OCI-LY1 (cell line): ENCODE data around the gene ARID5A.

Experiments used
- H2AFZ ChIP-seq: fragments of 200-600 bp; sonication (generic), shearing (Covaris generic); 2 replicates; pipeline ENCODE4 v1.6.0; 2014; ENCODE audit warnings: antibody characterized with exemption, mild to moderate bottlenecking, low read length
- H3F3A ChIP-seq: fragments of 200-600 bp; sonication (generic), shearing (Covaris generic); 2 replicates; pipeline ENCODE4 v1.6.0; 2014; ENCODE audit warnings: mild to moderate bottlenecking, antibody characterized with exemption, low read length, moderate library complexity; ENCODE audit not compliant: insufficient read depth
- H3K27ac ChIP-seq: fragments of 200-600 bp; sonication (generic); 2 replicates; pipeline ENCODE4 v1.5.1; 2014; ENCODE audit warnings: low read length, mixed run types, mild to moderate bottlenecking, low read depth; ENCODE audit not compliant: poor library complexity, severe bottlenecking
- H3K27me3 ChIP-seq: fragments of 200-600 bp; sonication (generic); 2 replicates; pipeline ENCODE4 v1.6.0; 2014; ENCODE audit warnings: antibody characterized with exemption, mild to moderate bottlenecking, low read length, moderate library complexity; ENCODE audit not compliant: insufficient read depth
- H3K36me3 ChIP-seq: fragments of 200-600 bp; sonication (generic); 2 replicates; pipeline ENCODE4 v1.6.1; 2014; ENCODE audit warnings: mild to moderate bottlenecking, antibody characterized with exemption, low read length, moderate library complexity, mixed read lengths; ENCODE audit not compliant: insufficient read depth
- H3K4me1 ChIP-seq: fragments of 200-600 bp; sonication (generic); 2 replicates; pipeline ENCODE4 v1.5.1; 2014; ENCODE audit warnings: mild to moderate bottlenecking, low read length, moderate library complexity; ENCODE audit not compliant: insufficient read depth, severe bottlenecking
- H3K4me2 ChIP-seq: fragments of 200-600 bp; sonication (generic), shearing (Covaris generic); 2 replicates; pipeline ENCODE4 v1.6.1; 2014; ENCODE audit warnings: low read length
- H3K4me3 ChIP-seq: fragments of 200-600 bp; sonication (generic); 2 replicates; pipeline ENCODE4 v1.5.1; 2014; ENCODE audit warnings: low read length, low read depth, mild to moderate bottlenecking, mixed read lengths; ENCODE audit not compliant: poor library complexity, severe bottlenecking
- H3K79me2 ChIP-seq: fragments of 200-600 bp; shearing (Covaris generic); 2 replicates; pipeline ENCODE4 v1.6.1; 2016; ENCODE audit warnings: mixed run types, low read length, mixed read lengths; ENCODE audit not compliant: insufficient read depth
- H3K9ac ChIP-seq: fragments of 200-600 bp; sonication (generic), shearing (Covaris generic); 2 replicates; pipeline ENCODE4 v1.6.1; 2014; ENCODE audit warnings: mild to moderate bottlenecking, low read length, mixed read lengths
- H3K9me2 ChIP-seq: fragments of 200-600 bp; sonication (generic), shearing (Covaris generic); 2 replicates; pipeline ENCODE4 v1.6.1; 2014; ENCODE audit warnings: low read depth, mild to moderate bottlenecking, low read length, mixed read lengths
- H3K9me3 ChIP-seq: fragments of 200-600 bp; shearing (Covaris generic); 2 replicates; pipeline ENCODE4 v1.6.1; 2014; ENCODE audit warnings: low read length, mixed read lengths
- H4K20me1 ChIP-seq: fragments of 200-600 bp; sonication (generic), shearing (Covaris generic); 2 replicates; pipeline ENCODE4 v1.6.0; 2016; ENCODE audit warnings: mild to moderate bottlenecking, low read length; ENCODE audit not compliant: insufficient read depth
- EZH2 ChIP-seq: fragments of 200-600 bp; sonication (generic), shearing (Covaris generic); IDR thresholded peaks from 2 replicates; pipeline ENCODE4 v1.8.0; 2017; ENCODE audit warnings: borderline replicate concordance, mixed run types, mild to moderate bottlenecking, antibody characterized with exemption, low read length, moderate library complexity, mixed read lengths
- TF ChIP-seq, protein P1 (sequence below): fragments of 200-600 bp; sonication (generic), shearing (Covaris generic); IDR thresholded peaks from 2 replicates; pipeline ENCODE4 v1.5.1; 2017; ENCODE audit warnings: mild to moderate bottlenecking, antibody characterized with exemption, low read length, moderate library complexity, mixed read lengths

The ARID5A gene

DNA sequence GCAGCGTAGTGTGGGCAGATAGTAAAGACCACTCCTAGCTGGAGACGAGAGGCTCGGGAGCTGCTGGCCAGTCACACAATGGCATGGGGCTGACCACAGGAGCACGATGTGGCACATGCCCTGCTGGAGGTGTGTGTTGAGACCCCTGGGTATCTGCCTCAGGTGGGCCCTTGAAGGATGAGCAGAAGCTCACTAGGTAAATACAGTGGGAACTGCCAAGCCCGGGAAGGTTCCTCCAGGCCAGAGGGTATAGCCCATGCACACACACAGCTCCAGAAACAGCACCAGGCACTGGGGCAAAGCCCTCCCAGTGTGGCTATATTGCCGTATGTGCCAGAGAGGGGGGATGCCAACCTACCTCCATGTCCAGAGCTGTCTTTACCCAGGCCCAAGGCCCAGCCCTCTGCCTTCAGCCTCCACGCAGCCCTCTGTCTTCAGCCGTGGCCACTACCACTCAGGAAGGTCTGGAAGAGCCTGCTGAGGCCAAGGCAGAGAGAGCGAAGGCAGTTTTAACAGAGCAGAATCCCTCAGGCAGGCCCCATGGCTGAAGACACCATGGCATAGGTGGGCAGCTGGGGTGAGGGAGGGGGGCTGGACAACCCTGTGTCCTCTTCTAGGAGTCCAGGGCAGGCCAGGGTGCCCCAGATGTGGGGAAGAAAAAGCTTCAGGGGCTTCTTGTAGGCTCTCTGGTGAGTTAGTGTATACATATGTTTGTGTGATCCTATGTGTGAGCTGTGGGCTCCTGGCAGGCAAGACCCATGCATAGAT lies 7.0 kb upstream of the ARID5A start:
- H3K4me2 ChIP-seq = no peak overlapping the region
- H3K27ac ChIP-seq = no peak overlapping the region
- TF ChIP-seq EZH2 = no peak
- H3K9me2 ChIP-seq = no peaks in the 10 kb centered on the region
- no peak overlapping the region for H2AFZ ChIP-seq
- H3K79me2 ChIP-seq = no peaks in the 10 kb centered on the region
- no peaks in the 10 kb centered on the region for H3F3A ChIP-seq
- H3K4me3 ChIP-seq = no peak overlapping the region
- no peaks in the 10 kb centered on the region for H3K9me3 ChIP-seq
- H3K9ac ChIP-seq = no peak overlapping the region
- H3K4me1 ChIP-seq = peaks cover 4% of the 10 kb centered on the region
- peaks cover 29% of the 10 kb centered on the region for H3K27me3 ChIP-seq
- H3K36me3 ChIP-seq = no peaks in the 10 kb centered on the region; the same call in 1 of the 2 replicates
- H4K20me1 ChIP-seq = no peaks in the 10 kb centered on the region

DNA sequence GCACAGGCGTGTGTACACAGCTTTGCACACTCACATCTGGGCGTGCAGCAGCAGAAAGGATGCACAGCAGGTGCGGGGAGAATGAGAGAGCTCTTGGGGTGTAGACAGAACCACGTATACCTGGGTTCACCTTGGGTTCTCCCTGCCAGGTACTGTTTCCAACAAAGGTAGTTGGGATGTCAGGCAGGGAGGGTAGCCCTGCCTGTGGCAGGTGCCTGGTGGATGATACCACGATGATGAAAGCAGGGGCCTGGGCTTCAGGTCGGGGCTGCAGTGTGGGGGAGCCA lies 6.5 kb upstream of the ARID5A start:
- TF ChIP-seq, protein P1, sequence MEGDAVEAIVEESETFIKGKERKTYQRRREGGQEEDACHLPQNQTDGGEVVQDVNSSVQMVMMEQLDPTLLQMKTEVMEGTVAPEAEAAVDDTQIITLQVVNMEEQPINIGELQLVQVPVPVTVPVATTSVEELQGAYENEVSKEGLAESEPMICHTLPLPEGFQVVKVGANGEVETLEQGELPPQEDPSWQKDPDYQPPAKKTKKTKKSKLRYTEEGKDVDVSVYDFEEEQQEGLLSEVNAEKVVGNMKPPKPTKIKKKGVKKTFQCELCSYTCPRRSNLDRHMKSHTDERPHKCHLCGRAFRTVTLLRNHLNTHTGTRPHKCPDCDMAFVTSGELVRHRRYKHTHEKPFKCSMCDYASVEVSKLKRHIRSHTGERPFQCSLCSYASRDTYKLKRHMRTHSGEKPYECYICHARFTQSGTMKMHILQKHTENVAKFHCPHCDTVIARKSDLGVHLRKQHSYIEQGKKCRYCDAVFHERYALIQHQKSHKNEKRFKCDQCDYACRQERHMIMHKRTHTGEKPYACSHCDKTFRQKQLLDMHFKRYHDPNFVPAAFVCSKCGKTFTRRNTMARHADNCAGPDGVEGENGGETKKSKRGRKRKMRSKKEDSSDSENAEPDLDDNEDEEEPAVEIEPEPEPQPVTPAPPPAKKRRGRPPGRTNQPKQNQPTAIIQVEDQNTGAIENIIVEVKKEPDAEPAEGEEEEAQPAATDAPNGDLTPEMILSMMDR = no peak
- TF ChIP-seq EZH2 = no peak
- Histone ChIP-seq H3K4me3 (no peak overlapping the region), H3K36me3 (no peaks in the 10 kb centered on the region; the same call in 1 of the 2 replicates), H3F3A (no peaks in the 10 kb centered on the region), H3K9ac (no peak overlapping the region), H3K79me2 (no peaks in the 10 kb centered on the region), H3K27ac (no peak overlapping the region), H2AFZ (no peak overlapping the region), H3K4me1 (peaks cover 4% of the 10 kb centered on the region), H3K4me2 (no peak overlapping the region), H4K20me1 (no peaks in the 10 kb centered on the region), H3K9me3 (no peaks in the 10 kb centered on the region), H3K9me2 (no peaks in the 10 kb centered on the region), H3K27me3 (peaks cover 24% of the 10 kb centered on the region)

DNA sequence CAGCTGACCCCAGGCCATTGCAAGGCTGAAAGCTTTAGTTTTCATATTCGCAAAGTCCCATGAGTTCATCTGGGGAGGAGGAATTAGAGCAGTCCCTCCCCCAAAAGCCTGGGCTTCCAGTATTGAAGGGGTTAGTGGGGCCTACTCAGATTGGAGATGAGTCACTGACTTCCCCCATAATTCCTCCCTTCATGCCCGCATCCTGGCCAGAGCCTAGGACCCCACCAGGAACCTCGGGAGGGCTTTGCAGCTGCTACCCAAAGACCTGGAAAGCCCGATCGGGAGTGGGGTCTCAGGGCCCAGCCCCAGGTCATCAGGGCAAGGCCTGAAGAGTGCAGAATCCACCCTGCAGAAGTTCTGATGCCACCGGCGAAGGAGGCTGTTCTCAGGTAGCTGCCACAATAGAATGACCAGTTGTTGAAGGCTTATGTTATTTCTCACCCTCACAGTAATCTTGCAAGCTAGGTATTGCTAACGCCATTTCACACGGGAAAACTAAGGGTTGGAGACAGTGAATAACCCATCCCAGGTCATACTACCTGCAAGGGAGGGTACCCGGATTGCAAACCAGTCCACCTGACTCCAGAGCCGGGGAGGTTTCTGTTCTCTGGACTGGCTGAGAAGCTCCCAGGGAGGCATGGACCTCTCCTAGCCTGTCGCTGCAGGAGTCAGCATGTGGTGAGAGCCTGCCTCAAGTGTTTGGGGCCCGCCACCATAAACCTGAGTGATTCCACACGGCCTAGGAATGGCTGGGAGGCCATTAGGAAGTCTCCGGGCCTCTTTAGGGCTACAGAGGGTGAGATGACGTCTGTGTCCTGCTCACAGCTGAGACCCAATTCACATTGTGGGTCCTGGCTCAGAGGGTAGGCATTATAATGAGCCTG lies 5.8 kb upstream of the ARID5A start:
- TF ChIP-seq EZH2 = no peak
- TF ChIP-seq, protein P1 = no peak
- H3K27me3 ChIP-seq = peaks cover 21% of the 10 kb centered on the region
- no peaks in the 10 kb centered on the region for H3F3A ChIP-seq
- no peaks in the 10 kb centered on the region for H3K79me2 ChIP-seq
- no peak overlapping the region for H2AFZ ChIP-seq
- no peak overlapping the region for H3K9ac ChIP-seq
- H3K27ac ChIP-seq = no peak overlapping the region
- H3K4me1 ChIP-seq = peaks cover 4% of the 10 kb centered on the region
- no peaks in the 10 kb centered on the region for H3K9me2 ChIP-seq
- H3K9me3 ChIP-seq = no peaks in the 10 kb centered on the region
- H3K4me2 ChIP-seq = no peak overlapping the region
- no peak overlapping the region for H3K4me3 ChIP-seq
- no peaks in the 10 kb centered on the region; the same call in 1 of the 2 replicates for H3K36me3 ChIP-seq
- H4K20me1 ChIP-seq = no peaks in the 10 kb centered on the region
